Mesodermal cell (in vitro differentiated cells): Measurements from ENCODE around the gene ZBTB16. TPM values are rescaled to one million over a fixed set of nuclear protein-coding genes. Genes with fewer than 3 reads are reported as not detected.

Source experiments
- H3K27ac ChIP-seq: 2 replicates; pipeline ENCODE4 v1.7.0; 2013; ENCODE audit warnings: mild to moderate bottlenecking, low read depth, low read length, moderate library complexity; ENCODE audit not compliant: severe bottlenecking
- H3K36me3 ChIP-seq: 2 replicates; pipeline ENCODE4 v1.7.1; 2013; ENCODE audit warnings: mild to moderate bottlenecking, low read length, moderate library complexity; ENCODE audit not compliant: control insufficient read depth, insufficient read depth
- H3K4me1 ChIP-seq: one replicate; pipeline ENCODE4 v1.7.1; 2013; ENCODE audit warnings: mild to moderate bottlenecking, low read length; ENCODE audit not compliant: insufficient read depth, control insufficient read depth, poor library complexity, severe bottlenecking
- H3K4me3 ChIP-seq: 2 replicates; pipeline ENCODE4 v1.7.0; 2013; ENCODE audit warnings: low read length, control low read depth, mild to moderate bottlenecking; ENCODE audit not compliant: insufficient read depth, poor library complexity, severe bottlenecking; ENCODE audit errors: extremely low read depth
- H3K9me3 ChIP-seq: 2 replicates; pipeline ENCODE4 v1.7.1; 2013; ENCODE audit warnings: mild to moderate bottlenecking, low read length, moderate library complexity; ENCODE audit not compliant: control insufficient read depth
- WGBS, 2 experiments: methylation state at CpG; one replicate each; pipeline ENCODE4 v1.1.5; 2013; ENCODE audit warnings: missing lambda C conversion rate in 2 of 2; ENCODE audit not compliant: insufficient coverage in 2 of 2; 5-methylcytosine and 5-hydroxymethylcytosine counted together
- polyA plus RNA-seq, 2 experiments: library from polyadenylated mRNA; stranded (reverse); fragments of 50-300 nt; gene quantifications; one replicate each; pipeline ENCODE4 v1.2.3, GENCODE V29; 2013

Gene ZBTB16
- polyA plus RNA-seq (2013, experiment 1 of 2), result 2.5 TPM
- polyA plus RNA-seq (2013, experiment 2 of 2), result 2.2 TPM

DNA sequence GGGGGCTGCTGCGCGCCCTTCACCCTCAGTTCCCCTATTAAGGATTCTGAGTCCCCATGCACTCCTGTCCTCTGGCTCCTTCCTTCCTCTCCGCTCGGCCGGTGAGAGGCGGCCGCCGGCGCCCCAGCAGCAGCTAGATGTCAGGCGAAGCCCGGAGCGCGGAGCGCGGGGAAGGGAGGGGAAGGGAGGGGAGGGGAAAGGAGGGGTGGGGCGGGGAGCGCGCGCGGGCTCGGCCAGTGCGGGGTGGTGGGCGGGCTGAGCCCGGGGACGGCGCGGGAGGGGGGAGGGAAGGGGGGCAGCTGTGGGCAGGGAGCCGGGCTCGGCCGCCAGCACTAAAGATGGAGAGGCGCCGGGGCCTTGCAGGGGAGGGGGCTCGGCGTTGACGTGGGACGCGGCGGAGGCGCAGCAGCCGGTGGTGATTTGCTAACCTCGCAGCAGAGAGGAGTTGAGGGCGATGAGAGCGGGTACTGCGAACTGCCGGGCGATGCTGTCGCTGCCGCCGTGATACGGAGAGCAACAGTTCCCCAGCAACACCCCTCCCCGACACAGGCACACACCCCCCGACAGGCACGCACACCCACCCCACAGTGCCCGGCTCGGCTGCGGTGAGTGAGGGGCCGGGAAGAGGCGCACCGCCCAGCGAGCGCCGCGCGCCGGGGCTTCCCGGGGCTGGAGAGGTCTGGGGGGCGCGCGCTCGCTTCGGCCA lies at the start of gene ZBTB16:
TSS of gene ZBTB16 (plus strand) at position 434 of the 706 bp plus-strand sequence. CDS start 3,590 bp downstream, outside the sequence.
- Histone ChIP-seq H3K4me1 (peaks cover 14% of the 10 kb centered on the region), H3K9me3 (no peaks in the 10 kb centered on the region), H3K4me3 (peak within 1 kb of the TSS; percentile 52), H3K36me3 (no peaks in the 10 kb centered on the region), H3K27ac (no peak within 1 kb of the TSS)
- 0 to 1% methylated on average over 16 to 26 of the region's 71 CpGs for WGBS, 2 experiments

DNA sequence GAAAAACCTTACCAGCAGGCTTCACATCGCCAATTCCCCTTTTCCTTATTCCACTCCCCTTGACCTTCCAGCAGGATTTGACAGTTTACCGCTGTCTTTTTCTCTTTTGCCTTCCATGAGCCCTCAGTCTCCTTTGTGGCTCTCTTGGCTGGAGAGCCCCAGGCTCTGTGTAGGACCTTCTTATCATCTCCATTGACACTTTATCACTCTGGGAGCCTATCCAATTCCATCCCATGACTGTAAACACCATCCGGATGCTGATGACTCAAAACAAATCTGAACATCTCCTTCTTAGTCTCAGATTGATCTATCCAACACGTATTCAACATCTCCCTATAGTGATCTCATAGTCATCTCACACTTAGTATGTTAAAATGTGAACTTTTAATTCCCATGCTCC lies 48.6 kb upstream of the ZBTB16 start:
- H3K27ac ChIP-seq, result no peak overlapping the region
- WGBS, 2 experiments, result 72 to 95% methylated on average over 3 to 4 of the region's 4 CpGs

DNA sequence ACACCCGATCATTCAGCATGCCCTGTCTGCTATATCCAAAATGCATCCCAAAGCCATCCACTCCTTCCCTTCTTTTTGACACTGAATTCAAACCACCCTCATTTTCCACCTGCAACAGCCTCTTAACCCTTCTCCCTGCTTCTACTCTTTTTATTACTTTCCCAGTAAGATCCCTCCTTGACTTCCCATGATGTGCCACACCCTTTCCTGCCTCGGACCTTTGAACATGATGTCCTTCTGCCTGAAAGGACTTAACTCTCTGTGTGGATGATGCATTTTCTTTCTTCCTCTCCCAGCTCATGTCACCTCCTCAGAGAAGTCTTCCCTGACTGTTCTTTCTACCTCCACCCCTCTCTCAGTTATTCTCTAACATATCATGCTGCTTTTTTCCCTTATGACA lies 48.1 kb upstream of the ZBTB16 start:
- H3K4me3 ChIP-seq, result no peak overlapping the region
- no peaks in the 10 kb centered on the region for H3K36me3 ChIP-seq
- no peaks in the 10 kb centered on the region for H3K9me3 ChIP-seq
- H3K4me1 ChIP-seq, result no peaks in the 10 kb centered on the region
- H3K27ac ChIP-seq, result no peak overlapping the region
- 72 to 97% methylated on average over 2 of the region's 2 CpGs for WGBS, 2 experiments

More for the DNA sequence above, 48.6 kb upstream of the ZBTB16 start:
- Histone ChIP-seq H3K36me3 (no peaks in the 10 kb centered on the region), H3K4me3 (no peak overlapping the region), H3K4me1 (no peaks in the 10 kb centered on the region), H3K9me3 (no peaks in the 10 kb centered on the region)

GRCh38 chr11:114015117-114015516 lies 44.4 kb upstream of the ZBTB16 start:
- no peak overlapping the region for H3K27ac ChIP-seq
- H3K4me1 ChIP-seq, result peaks cover 6% of the 10 kb centered on the region
- 48 to 53% methylated on average over 6 of the region's 6 CpGs for WGBS, 2 experiments
- H3K9me3 ChIP-seq, result no peaks in the 10 kb centered on the region
- no peak overlapping the region for H3K4me3 ChIP-seq
- H3K36me3 ChIP-seq, result no peaks in the 10 kb centered on the region

- H3K36me3 ChIP-seq, result no peaks in the 10 kb centered on the region
- H3K9me3 ChIP-seq, result no peaks in the 10 kb centered on the region
- no peak overlapping the region for H3K27ac ChIP-seq
- H3K4me1 ChIP-seq, result peaks cover 6% of the 10 kb centered on the region
- no peak overlapping the region for H3K4me3 ChIP-seq
- WGBS, 2 experiments, result 92 to 96% methylated on average over 2 of the region's 2 CpGs
Observed at GRCh38 chr11:114016986-114017385, 42.5 kb upstream of the ZBTB16 start.

- no peak overlapping the region for H3K4me3 ChIP-seq
- no peaks in the 10 kb centered on the region for H3K36me3 ChIP-seq
- WGBS, 2 experiments, result 46 to 50% methylated on average over 1 of the region's 2 CpGs
Observed at GRCh38 chr11:114017723-114018122, 41.8 kb upstream of the ZBTB16 start.

DNA sequence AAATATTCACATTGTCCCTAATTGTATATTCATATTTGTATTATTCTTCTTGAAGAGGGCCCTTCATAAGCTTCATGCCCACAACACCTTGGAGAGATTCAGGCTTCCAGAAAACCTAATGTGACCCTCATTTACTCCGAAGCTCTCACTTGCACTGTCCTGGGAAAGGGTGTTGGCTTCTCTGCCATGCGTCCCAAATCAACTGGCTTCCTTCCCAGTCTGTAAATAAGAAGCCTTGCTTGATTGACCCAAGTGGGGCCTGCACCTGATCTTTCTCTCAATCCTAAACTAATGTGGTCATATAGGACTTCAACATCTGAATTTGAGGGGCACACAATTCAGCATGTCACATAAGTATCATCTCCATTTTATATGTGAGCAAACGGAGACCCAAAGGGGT lies 40.5 kb upstream of the ZBTB16 start:
- Histone ChIP-seq H3K4me1 (peaks cover 6% of the 10 kb centered on the region), H3K27ac (no peak overlapping the region), H3K36me3 (no peaks in the 10 kb centered on the region), H3K9me3 (no peaks in the 10 kb centered on the region), H3K4me3 (no peak overlapping the region)
- WGBS, 2 experiments, result 87 to 100% methylated on average over 3 of the region's 3 CpGs

More at GRCh38 chr11:114017723-114018122, 41.8 kb upstream of the ZBTB16 start:
- no peak overlapping the region for H3K27ac ChIP-seq
- peaks cover 6% of the 10 kb centered on the region for H3K4me1 ChIP-seq
- H3K9me3 ChIP-seq, result no peaks in the 10 kb centered on the region

DNA sequence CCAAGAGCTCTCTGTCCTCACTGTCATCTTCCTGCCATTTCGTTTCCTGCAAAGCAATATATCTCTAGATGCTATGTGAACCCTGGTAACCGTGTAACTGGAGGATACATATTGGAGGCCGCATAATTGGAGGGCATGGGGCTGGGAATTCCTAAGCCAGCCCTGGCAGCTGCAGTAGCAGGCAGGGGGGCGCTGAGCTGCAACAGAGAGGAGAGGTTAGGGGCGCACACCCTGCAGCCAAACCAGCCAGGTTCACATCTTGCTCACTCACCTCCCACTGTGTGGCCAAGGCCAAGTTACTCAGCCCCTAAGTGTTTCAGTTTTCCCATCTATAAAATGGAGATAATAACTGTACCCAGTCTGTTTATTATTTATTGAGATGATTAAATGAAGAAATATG lies 39.9 kb upstream of the ZBTB16 start:
- WGBS, 2 experiments, result 75 to 90% methylated on average over 2 to 3 of the region's 5 CpGs
- no peak overlapping the region for H3K4me3 ChIP-seq
- peaks cover 6% of the 10 kb centered on the region for H3K4me1 ChIP-seq
- H3K36me3 ChIP-seq, result no peaks in the 10 kb centered on the region
- no peak overlapping the region for H3K27ac ChIP-seq
- no peaks in the 10 kb centered on the region for H3K9me3 ChIP-seq

DNA sequence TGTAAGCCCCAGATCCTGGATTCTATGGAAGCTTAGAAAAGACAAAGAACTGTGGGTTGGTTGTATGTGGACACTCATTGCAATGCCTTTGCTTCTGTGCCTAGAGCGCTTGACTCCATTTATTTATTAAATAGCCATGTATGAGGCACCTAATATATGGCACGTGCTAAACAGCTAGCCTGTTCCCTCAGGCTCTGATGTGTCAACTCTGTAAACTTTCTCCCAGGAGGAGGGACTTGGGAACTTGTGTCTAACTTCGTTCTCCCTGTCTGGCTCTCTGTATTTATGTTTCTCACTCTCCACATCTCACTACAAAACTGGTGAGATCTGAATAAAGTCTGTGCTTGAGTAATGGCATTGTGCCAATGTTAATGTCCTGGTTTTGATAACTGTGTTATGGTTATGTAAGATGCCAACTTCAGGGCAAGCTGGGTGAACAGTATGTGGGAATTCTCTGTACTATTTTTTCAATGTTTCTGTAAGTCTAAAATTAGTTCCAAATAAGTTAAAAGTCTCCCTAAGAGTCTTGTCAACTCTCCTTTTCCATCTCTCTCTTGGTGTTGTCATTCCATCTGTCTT lies 34.1 kb upstream of the ZBTB16 start:
- no peak overlapping the region for H3K27ac ChIP-seq
- no peaks in the 10 kb centered on the region for H3K9me3 ChIP-seq
- no peaks in the 10 kb centered on the region for H3K4me1 ChIP-seq
- no peak overlapping the region for H3K4me3 ChIP-seq
- 60 to 77% methylated on average over 1 to 2 of the region's 3 CpGs for WGBS, 2 experiments
- H3K36me3 ChIP-seq, result no peaks in the 10 kb centered on the region

- no peak overlapping the region for H3K27ac ChIP-seq
Observed at GRCh38 chr11:114026355-114026754, 33.2 kb upstream of the ZBTB16 start.

GRCh38 chr11:114027391-114027790 lies 32.1 kb upstream of the ZBTB16 start:
- Histone ChIP-seq H3K4me3 (no peak overlapping the region), H3K27ac (no peak overlapping the region), H3K36me3 (no peaks in the 10 kb centered on the region), H3K9me3 (no peaks in the 10 kb centered on the region), H3K4me1 (no peaks in the 10 kb centered on the region)
- WGBS, 2 experiments, result 87 to 88% methylated on average over 9 to 11 of the region's 11 CpGs

More at GRCh38 chr11:114026355-114026754, 33.2 kb upstream of the ZBTB16 start:
- no peaks in the 10 kb centered on the region for H3K36me3 ChIP-seq
- WGBS, 2 experiments, result 29 to 40% methylated on average over 1 of the region's 1 CpG
- no peaks in the 10 kb centered on the region for H3K9me3 ChIP-seq
- no peak overlapping the region for H3K4me3 ChIP-seq
- H3K4me1 ChIP-seq, result no peaks in the 10 kb centered on the region
